Mesothelial cell of epicardium (in vitro differentiated cells): Measurements from ENCODE around the gene MAP3K8. TPM values are rescaled to one million over a fixed set of nuclear protein-coding genes. Genes with fewer than 3 reads are reported as not detected.

Experiments used
- DNase-seq, 2 experiments: peaks; one replicate each; pipeline ENCODE4 v3.0.0; 2021; ENCODE audit warnings: low spot score in 2 of 2; ENCODE audit not compliant: unreplicated experiment in 2 of 2
- H3K27ac Mint-ChIP-seq: 2 replicates; pipeline ENCODE4 v1.8.0; 2021; ENCODE audit warnings: mixed read lengths
- H3K27me3 Mint-ChIP-seq: 2 replicates; pipeline ENCODE4 v1.8.0; 2021; ENCODE audit warnings: low read depth, mixed read lengths
- H3K36me3 Mint-ChIP-seq: 2 replicates; pipeline ENCODE4 v1.8.0; 2021; ENCODE audit warnings: mixed read lengths
- H3K4me1 Mint-ChIP-seq: 2 replicates; pipeline ENCODE4 v1.8.0; 2021; ENCODE audit warnings: mixed read lengths
- H3K4me3 Mint-ChIP-seq: 2 replicates; pipeline ENCODE4 v1.8.0; 2021; ENCODE audit warnings: mild to moderate bottlenecking, moderate library complexity, mixed read lengths
- H3K9me3 Mint-ChIP-seq: 2 replicates; pipeline ENCODE4 v1.8.0; 2021; ENCODE audit warnings: mixed read lengths
- total RNA-seq: library from RNA; stranded (reverse); gene quantifications from 3 replicates; pipeline ENCODE4 v1.2.1, GENCODE V29; 2021
- TF ChIP-seq, protein P1 (sequence below): fragments of 200-600 bp; sonication (generic); IDR thresholded peaks from one replicate; pipeline ENCODE4 v1.5.0; 2021; ENCODE audit warnings: antibody characterized with exemption; ENCODE audit not compliant: unreplicated experiment

Gene MAP3K8
- 25.0 to 29.0 TPM (median 25.3 TPM) in 3 replicates for total RNA-seq

DNA sequence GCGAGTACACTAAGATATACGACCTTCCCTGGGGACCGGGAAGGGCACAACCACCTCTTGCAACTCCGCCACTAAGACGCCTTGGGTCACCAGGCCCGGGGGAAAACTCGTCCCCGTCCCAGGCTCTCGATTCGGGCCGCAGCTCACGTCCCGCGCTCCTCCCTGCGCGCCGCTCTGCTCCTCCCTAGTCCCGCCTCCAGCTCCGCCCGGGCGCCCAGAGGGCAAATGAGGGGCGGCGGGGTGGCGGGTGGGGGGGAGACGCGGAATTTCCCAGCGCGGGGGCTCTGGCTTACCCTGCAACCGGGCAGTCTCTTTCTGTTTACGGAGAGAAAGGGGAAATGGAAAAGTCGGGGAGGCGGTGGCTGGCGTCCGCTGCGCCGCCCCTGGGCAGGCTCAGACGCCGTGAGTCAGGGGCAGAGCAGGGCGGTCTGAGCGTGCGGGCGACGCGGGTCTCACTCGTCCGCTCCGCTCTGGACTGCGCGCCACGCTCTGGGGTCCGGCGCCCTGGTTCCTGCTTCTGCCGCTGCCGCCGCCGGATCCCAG is at the start of gene MAP3K8:
TSS of gene MAP3K8 (plus strand) at position 455 of the 543 bp plus-strand sequence. CDS start 4,755 bp downstream, outside the sequence.
- Mint-ChIP-seq H3K4me3 (peak within 1 kb of the TSS; percentile 87), H3K36me3 (no peaks in the 10 kb centered on the region), H3K4me1 (peaks cover 52% of the 10 kb centered on the region), H3K9me3 (no peaks in the 10 kb centered on the region), H3K27me3 (no peaks in the 10 kb centered on the region), H3K27ac (peak within 1 kb of the TSS; percentile 99)
- TF ChIP-seq, protein P1, sequence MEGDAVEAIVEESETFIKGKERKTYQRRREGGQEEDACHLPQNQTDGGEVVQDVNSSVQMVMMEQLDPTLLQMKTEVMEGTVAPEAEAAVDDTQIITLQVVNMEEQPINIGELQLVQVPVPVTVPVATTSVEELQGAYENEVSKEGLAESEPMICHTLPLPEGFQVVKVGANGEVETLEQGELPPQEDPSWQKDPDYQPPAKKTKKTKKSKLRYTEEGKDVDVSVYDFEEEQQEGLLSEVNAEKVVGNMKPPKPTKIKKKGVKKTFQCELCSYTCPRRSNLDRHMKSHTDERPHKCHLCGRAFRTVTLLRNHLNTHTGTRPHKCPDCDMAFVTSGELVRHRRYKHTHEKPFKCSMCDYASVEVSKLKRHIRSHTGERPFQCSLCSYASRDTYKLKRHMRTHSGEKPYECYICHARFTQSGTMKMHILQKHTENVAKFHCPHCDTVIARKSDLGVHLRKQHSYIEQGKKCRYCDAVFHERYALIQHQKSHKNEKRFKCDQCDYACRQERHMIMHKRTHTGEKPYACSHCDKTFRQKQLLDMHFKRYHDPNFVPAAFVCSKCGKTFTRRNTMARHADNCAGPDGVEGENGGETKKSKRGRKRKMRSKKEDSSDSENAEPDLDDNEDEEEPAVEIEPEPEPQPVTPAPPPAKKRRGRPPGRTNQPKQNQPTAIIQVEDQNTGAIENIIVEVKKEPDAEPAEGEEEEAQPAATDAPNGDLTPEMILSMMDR: no peak
- peak; percentile 77 to 83 for DNase-seq

DNA sequence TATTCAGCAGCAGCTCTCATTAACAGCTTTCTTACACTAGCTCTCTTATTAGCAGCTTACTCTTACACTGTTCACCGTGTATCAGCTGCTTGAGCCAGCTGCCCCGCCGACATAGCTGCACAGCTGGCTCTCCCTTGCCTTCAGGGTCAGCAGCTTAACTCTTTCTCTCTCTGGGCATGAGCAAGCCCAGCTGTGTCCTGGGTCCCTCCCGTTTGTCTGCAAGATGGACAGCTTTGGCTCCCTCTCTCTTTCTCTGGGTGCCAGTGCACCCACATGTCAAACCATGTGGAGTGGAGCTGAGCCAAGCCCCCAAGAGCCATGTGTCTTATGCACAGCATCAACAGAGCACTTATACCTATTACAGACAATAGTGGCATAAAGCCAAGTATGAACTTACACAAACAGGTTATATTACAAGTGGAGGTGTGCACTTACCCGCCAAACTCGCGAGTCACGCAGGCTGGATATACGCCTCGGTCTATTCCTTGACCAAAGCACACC is 49.2 kb upstream of the MAP3K8 start:
- peaks cover 2% of the 10 kb centered on the region for H3K27me3 Mint-ChIP-seq
- H3K9me3 Mint-ChIP-seq: no peaks in the 10 kb centered on the region
- no peak overlapping the region for H3K27ac Mint-ChIP-seq
- H3K4me3 Mint-ChIP-seq: no peak overlapping the region
- TF ChIP-seq, protein P1: no peak
- no peaks in the 10 kb centered on the region for H3K36me3 Mint-ChIP-seq
- peaks cover 16% of the 10 kb centered on the region for H3K4me1 Mint-ChIP-seq
- DNase-seq: no peak

- H3K9me3 Mint-ChIP-seq: no peaks in the 10 kb centered on the region
- no peak overlapping the region for H3K27ac Mint-ChIP-seq
- H3K4me3 Mint-ChIP-seq: no peak overlapping the region
- TF ChIP-seq, protein P1: no peak
- no peak for DNase-seq
- no peaks in the 10 kb centered on the region for H3K36me3 Mint-ChIP-seq
- H3K27me3 Mint-ChIP-seq: peaks cover 2% of the 10 kb centered on the region
- peaks cover 21% of the 10 kb centered on the region for H3K4me1 Mint-ChIP-seq
These were observed 47.0 kb upstream of the MAP3K8 start for GRCh38 chr10:30386801-30387588.

GRCh38 chr10:30387646-30388243 is 46.2 kb upstream of the MAP3K8 start:
- H3K27me3 Mint-ChIP-seq: peaks cover 4% of the 10 kb centered on the region
- no peaks in the 10 kb centered on the region for H3K9me3 Mint-ChIP-seq
- peaks cover 21% of the 10 kb centered on the region for H3K4me1 Mint-ChIP-seq
- H3K4me3 Mint-ChIP-seq: no peak overlapping the region
- no peaks in the 10 kb centered on the region for H3K36me3 Mint-ChIP-seq
- DNase-seq: no peak
- TF ChIP-seq, protein P1: no peak
- no peak overlapping the region for H3K27ac Mint-ChIP-seq

- Mint-ChIP-seq H3K4me3 (no peak overlapping the region), H3K36me3 (no peaks in the 10 kb centered on the region), H3K27me3 (peaks cover 4% of the 10 kb centered on the region), H3K9me3 (no peaks in the 10 kb centered on the region), H3K4me1 (peaks cover 12% of the 10 kb centered on the region), H3K27ac (no peak overlapping the region)
- TF ChIP-seq, protein P1: no peak
- no peak for DNase-seq
These were observed 44.4 kb upstream of the MAP3K8 start for GRCh38 chr10:30389543-30389942.
